ENCODE results near the gene LUM.
"Not testable (repeated sequence)": the region's sequence is repeated elsewhere in the genome, so short reads cannot be mapped to it uniquely, and the experiment has no call there.

Gene LUM

GRCh38 chr12:91091916-91092715, 19.2 kb downstream of the LUM start:
- no peaks in the 10 kb centered on the region for H4K20me1 ChIP-seq (ENCODE audit: insufficient read depth)
- H3K27me3 ChIP-seq (ENCODE audit: insufficient read depth, low read depth), result no peaks in the 10 kb centered on the region
- H3K4me1 ChIP-seq (ENCODE audit: low read depth, poor library complexity, severe bottlenecking), result peaks cover 12% of the 10 kb centered on the region
- no peak overlapping the region for H2AFZ ChIP-seq (ENCODE audit: low read depth)
- no peaks in the 10 kb centered on the region for H3K79me2 ChIP-seq (ENCODE audit: insufficient read depth, low read depth)
- no peak overlapping the region for H3K4me2 ChIP-seq
- no peak overlapping the region for H3K9ac ChIP-seq
- H3K4me3 ChIP-seq (IDR thresholded peaks at IDR 0.05; ENCODE audit: insufficient read depth, low read depth, low read length), result no peak overlapping the region
- TF ChIP-seq CTCF (conservative IDR thresholded peaks at IDR 0.05; ENCODE audit: low read depth, low read length), result no peak
- no peak overlapping the region for H3K27ac ChIP-seq
- H3K36me3 ChIP-seq (ENCODE audit: insufficient read depth), result no peaks in the 10 kb centered on the region

- H4K20me1 ChIP-seq (ENCODE audit: insufficient read depth); H3K4me3 ChIP-seq (IDR thresholded peaks at IDR 0.05; ENCODE audit: insufficient read depth, low read depth, low read length); H3K27me3 ChIP-seq (ENCODE audit: insufficient read depth, low read depth); H3K79me2 ChIP-seq (ENCODE audit: insufficient read depth, low read depth); H3K9ac ChIP-seq; H2AFZ ChIP-seq (ENCODE audit: low read depth); H3K27ac ChIP-seq; H3K4me2 ChIP-seq; H3K36me3 ChIP-seq (ENCODE audit: insufficient read depth): not testable (repeated sequence)
- peaks cover 12% of the 10 kb centered on the region for H3K4me1 ChIP-seq (ENCODE audit: low read depth, poor library complexity, severe bottlenecking)
Observed at GRCh38 chr12:91089953-91090352, 21.3 kb downstream of the LUM start.

GRCh38 chr12:91080041-91080440, 31.3 kb downstream of the LUM start:
- Histone ChIP-seq H3K4me2 (no peak overlapping the region), H3K36me3 (ENCODE audit: insufficient read depth) (no peaks in the 10 kb centered on the region), H3K27me3 (ENCODE audit: insufficient read depth, low read depth) (no peaks in the 10 kb centered on the region), H3K79me2 (ENCODE audit: insufficient read depth, low read depth) (no peaks in the 10 kb centered on the region), H3K27ac (no peak overlapping the region), H4K20me1 (ENCODE audit: insufficient read depth) (no peaks in the 10 kb centered on the region), H3K4me3 (IDR thresholded peaks at IDR 0.05; ENCODE audit: insufficient read depth, low read depth, low read length) (no peak overlapping the region), H3K9ac (no peak overlapping the region), H3K4me1 (ENCODE audit: low read depth, poor library complexity, severe bottlenecking) (no peaks in the 10 kb centered on the region), H2AFZ (ENCODE audit: low read depth) (no peak overlapping the region)
- no peak for TF ChIP-seq CTCF (conservative IDR thresholded peaks at IDR 0.05; ENCODE audit: low read depth, low read length)

- no peak overlapping the region for H3K27ac ChIP-seq
- no peak for TF ChIP-seq CTCF (conservative IDR thresholded peaks at IDR 0.05; ENCODE audit: low read depth, low read length)
- no peak overlapping the region for H2AFZ ChIP-seq (ENCODE audit: low read depth)
- no peaks in the 10 kb centered on the region for H3K36me3 ChIP-seq (ENCODE audit: insufficient read depth)
- H3K4me2 ChIP-seq, result no peak overlapping the region
- no peaks in the 10 kb centered on the region for H3K4me1 ChIP-seq (ENCODE audit: low read depth, poor library complexity, severe bottlenecking)
- no peaks in the 10 kb centered on the region for H3K27me3 ChIP-seq (ENCODE audit: insufficient read depth, low read depth)
- H4K20me1 ChIP-seq (ENCODE audit: insufficient read depth), result no peaks in the 10 kb centered on the region
- no peak overlapping the region for H3K4me3 ChIP-seq (IDR thresholded peaks at IDR 0.05; ENCODE audit: insufficient read depth, low read depth, low read length)
- no peak overlapping the region for H3K9ac ChIP-seq
- H3K79me2 ChIP-seq (ENCODE audit: insufficient read depth, low read depth), result no peaks in the 10 kb centered on the region
Observed at GRCh38 chr12:91078501-91078900, 32.8 kb downstream of the LUM start.

GRCh38 chr12:91077228-91077954, 33.9 kb downstream of the LUM start:
- no peaks in the 10 kb centered on the region for H3K36me3 ChIP-seq (ENCODE audit: insufficient read depth)
- H3K4me3 ChIP-seq (IDR thresholded peaks at IDR 0.05; ENCODE audit: insufficient read depth, low read depth, low read length), result no peak overlapping the region
- no peak overlapping the region for H3K4me2 ChIP-seq
- no peak overlapping the region for H3K27ac ChIP-seq
- no peak overlapping the region for H2AFZ ChIP-seq (ENCODE audit: low read depth)
- TF ChIP-seq CTCF (conservative IDR thresholded peaks at IDR 0.05; ENCODE audit: low read depth, low read length), result no peak
- no peaks in the 10 kb centered on the region for H3K79me2 ChIP-seq (ENCODE audit: insufficient read depth, low read depth)
- no peaks in the 10 kb centered on the region for H4K20me1 ChIP-seq (ENCODE audit: insufficient read depth)
- no peaks in the 10 kb centered on the region for H3K27me3 ChIP-seq (ENCODE audit: insufficient read depth, low read depth)
- H3K9ac ChIP-seq, result no peak overlapping the region
- H3K4me1 ChIP-seq (ENCODE audit: low read depth, poor library complexity, severe bottlenecking), result no peaks in the 10 kb centered on the region

Measured in KMS-11 (cell line).